ENCODE measurements around the gene RAMP2.

The RAMP2 gene

DNA sequence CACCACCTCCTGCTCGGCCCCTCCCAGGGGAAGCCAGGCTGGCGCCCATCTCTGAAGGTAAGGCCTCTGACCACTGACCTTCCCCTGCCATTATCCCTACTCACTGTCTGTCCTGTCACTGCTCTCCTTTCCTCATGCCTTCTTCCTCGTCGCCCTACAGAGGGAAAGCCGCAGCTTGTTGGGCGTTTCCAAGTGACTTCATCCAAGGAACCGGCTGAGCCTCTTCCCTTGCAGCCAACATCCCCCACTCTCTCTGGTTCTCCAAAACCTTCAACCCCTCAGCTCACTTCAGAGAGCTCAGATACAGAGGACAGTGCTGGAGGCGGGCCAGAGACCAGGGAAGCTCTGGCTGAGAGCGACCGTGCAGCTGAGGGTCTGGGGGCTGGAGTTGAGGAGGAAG is 34.4 kb downstream of the RAMP2 start:
- no peak for DNase-seq

DNA sequence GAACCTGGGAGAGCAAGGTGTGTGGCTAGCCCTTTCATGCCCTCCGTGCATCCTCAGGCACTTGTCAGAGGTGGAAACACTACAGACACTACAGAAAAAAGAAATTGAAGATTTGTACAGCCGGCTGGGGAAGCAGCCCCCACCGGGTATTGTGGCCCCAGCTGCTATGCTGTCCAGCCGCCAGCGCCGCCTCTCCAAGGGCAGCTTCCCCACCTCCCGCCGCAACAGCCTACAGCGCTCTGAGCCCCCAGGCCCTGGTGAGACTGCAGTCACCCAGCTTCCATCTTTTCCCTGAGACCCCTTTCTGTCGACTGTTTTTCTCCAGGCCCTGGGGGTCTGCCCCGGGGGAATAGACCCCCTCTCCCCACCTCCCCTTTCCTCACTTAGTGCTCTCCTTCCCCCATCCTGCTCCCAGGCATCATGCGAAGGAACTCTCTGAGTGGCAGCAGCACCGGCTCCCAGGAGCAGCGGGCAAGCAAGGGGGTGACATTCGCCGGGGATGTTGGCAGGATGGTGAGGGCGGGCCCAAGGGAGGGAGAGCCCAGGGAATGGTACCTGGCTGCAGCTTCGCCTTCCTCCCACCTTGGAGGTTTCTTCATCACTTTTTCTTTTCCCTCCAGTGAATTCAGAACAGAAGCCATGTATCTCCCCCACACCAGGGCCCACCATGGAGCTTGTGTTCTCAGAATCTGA is 35.2 kb downstream of the RAMP2 start:
- no peak for DNase-seq

DNA sequence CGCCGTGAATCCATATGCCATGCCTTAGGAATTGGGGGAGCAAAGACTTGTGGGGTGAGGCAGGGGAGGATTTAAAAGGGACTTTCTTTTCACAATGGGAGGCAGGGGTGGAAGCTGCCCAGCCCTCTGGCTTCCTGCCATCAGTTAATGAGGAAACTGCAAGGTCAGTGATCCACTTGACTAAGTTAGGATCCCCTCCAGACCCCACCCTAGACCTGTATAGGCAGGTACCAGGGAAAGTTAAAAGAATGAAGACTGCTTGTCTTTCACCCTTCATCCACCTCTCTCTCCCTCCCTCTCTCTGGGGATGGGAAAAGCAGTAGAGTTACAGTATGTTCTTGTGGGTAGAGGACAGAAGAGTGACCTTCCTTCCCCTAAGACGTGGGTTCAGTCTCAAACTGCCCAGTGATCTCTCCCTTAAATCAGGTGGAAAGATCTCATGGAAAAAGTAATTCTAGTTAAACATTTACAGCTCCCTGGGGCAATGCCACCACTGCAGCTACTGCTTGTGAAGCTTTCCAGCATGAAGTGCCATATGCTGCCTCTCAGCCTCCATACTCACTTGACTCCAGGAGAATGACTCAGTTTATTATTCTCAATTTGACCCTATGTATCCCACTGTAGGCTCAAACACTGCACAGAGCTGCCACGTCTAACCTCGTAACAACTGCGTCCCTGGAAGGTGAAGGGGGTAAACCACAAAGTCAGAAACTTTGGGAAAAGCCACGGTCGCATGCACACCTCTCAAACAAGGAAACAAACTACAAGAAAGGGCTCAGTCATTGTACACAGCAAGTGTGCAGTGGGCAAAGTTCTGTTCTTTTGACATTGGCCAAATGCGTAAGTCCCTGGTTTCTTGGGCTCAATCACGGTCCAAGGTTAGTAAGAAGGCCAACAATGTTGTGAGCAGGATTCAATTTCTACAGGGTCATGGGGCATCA is 36.3 kb downstream of the RAMP2 start:
- DNase-seq: no peak

DNA sequence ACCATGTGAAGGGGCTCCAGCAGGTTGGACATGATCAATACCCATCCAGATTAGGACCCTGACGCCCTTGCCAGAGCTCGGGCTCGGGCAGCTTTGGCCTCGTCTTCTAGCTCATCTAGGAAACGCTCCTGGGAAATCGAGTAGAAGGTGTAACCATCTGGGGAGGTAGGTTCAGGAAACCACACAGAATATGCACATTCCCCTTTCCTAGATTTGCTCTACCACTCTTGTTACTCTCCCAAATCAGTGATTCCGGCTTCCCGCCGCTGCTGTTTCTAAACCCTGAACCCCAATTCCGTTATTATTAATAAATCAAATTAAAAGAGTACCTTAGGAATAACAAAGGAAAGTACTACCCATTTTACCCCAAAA is 37.0 kb downstream of the RAMP2 start:
- no peak for DNase-seq

DNA sequence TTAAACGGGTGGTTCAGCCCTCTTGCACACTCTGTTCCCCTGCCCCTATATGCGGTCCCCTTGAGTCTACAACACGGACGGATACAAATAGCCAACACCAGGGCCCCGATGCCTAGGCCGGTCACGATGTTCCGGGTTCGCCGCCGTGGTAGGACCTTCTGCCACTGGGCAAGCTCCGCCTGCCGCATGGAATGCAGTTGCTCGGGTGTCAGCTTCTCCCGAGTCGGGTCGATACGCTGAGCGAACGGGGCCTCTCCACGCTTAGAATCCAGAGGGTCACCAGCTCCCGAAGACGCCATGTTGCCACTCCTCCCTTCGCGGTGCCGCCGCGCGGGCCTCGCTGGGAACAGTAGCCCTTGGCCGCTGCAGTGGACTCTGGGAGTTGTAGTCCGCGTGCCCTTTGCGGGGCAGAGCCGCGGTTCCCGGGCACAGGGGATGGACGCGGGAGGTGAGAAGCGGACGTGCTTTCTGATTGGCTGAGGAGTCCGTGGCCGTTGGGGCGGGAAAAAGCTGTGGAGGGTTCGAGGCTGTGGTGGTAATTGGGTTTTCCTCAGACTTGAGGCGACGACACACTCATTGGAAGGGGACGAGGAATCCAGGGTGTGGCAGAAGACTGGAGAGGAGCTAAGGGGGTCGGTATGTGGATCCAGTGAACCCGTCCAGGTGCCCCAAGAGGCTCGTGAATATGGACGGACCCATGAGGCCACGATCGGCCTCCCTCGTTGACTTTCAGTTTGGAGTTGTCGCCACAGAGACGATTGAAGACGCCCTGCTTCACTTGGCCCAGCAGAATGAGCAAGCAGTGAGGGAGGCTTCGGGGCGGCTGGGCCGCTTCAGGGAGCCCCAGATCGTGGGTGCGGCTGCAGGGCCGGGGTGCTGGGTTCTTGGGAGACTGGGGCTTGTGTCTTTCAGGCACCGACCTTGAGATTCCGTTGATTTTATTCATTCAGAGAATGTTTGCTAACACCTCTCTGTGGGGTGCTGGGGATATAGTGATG is 37.7 kb downstream of the RAMP2 start, which contains the start of the genes CNTD1 and COA3:
CNTD1 (plus strand) TSS at position 479 of the 998 bp plus-strand sequence; CDS start at position 686, 207 bp downstream.
COA3 (minus strand) TSS at position 322 of the 998 bp plus-strand sequence; CDS start at position 299, 23 bp downstream.
- DNase-seq: peak; percentile 91

DNA sequence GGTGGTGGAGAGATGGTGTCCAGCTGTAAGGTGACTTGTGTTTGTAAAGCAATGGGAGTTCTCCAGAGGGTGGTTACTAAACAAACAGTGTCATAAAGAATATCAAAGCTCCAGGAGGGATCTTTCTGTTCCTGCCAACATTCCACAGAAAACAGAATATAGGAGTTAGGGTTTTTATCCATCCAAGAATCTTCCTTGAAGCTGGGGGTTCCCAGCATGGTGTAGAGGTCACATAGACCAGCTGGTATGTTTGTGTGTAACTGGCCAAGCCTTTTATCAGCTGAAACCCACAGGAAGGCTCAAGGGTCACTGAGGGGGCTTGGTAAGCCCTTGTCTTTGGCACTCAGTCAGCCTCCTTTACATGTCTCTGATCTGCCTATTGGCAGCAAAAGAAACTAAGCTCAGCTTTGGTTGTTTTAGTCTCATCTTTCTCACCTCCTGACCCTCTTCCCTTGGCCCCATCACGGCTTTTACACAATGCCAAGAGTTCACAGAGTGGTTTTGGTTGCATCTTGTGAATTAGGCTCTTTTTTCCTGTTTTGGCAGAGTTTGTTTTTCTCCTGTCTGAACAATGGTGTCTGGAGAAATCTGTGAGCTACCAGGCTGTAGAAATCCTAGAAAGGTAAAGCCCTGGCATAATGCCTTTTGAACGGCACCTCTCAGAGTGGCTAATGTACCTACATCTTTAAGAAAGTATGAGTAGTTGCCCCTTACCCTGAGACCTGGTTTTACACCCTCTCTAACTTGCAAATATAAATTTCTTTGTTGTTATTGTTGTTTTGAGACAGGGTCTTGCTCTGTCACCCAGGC is 42.3 kb downstream of the RAMP2 start:
- no peak for DNase-seq

DNA sequence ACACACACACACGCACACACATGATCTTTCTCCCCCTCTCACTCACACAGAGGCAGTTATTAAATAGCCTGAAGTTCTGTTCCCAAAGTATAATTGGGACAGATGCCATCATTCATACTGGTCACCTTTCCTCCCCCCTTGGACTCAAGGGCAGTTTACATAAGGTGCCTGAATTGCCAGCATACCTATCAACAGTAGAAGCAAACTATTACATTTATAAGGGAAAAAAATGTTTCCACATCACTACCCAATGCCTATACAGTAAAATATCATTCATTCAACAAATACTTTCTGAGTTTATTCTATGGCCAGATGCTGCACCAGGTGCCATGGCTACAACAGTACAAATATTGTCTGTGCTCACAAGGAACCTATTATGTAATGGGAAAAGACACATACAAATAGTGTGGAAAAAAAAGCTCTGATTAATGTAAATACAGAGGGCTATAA is 43.9 kb downstream of the RAMP2 start:
- DNase-seq: no peak

DNA sequence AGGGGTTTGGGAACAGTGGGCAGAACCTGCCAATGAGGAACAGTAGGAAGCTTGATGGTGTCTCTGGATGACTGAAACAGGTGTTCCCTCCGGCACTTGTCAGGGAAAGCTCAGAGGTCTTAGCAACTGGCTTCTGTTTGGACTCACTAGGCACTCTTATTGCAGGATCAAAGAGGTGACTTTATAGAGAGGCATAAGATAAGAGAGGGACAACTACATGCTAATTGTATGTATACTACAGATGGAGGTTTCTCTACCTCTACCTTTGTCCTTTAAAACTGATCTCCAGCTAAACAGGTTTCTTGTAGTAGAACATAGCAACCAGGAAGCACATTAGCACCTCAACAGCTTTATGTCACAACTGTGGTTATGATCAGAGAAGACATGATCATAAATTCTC is 45.2 kb downstream of the RAMP2 start:
- DNase-seq: no peak

DNA sequence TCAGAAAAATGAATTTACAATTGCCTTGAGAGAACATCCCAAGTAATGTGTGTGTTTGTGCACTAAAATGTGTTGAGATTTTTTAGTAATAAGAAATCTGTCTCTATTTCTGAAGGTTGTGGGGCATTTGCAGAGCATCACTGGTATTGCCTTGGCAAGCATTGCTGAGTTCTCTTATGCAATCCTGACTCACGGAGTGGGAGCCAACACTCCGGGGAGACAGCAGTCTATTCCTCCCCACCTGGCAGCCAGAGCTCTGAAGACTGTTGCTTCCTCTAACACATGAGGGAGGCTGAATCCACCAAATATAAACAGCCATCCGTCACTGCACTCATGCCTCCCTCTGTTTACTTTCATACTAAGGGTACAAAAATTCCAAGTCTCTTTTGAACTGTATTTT is 48.2 kb downstream of the RAMP2 start:
- DNase-seq: no peak

Data from activated effector memory CD4-positive, alpha-beta T cell treated with anti-CD3 and anti-CD28 coated beads, Interleukin-2, amount 50 U/mL, for 16 hours (primary cell).